Measurements from ENCODE around the gene DSCAML1. TPM values are rescaled to one million over a fixed set of nuclear protein-coding genes. Genes with fewer than 3 reads are reported as not detected.

The DSCAML1 gene
- total and polyA plus RNA-seq, 2 experiments from 2014 or later = not detected

GRCh38 chr11:117518455-117518854 is 278.6 kb downstream of the DSCAML1 start:
- Histone ChIP-seq H3K9me3 (ENCODE audit: low read depth) (no peaks in the 10 kb centered on the region), H3K9me2 (ENCODE audit: insufficient read depth) (no peaks in the 10 kb centered on the region), H3K27ac (no peak overlapping the region), H3K9ac (no peak overlapping the region), H3K4me3 (no peak overlapping the region), H3K4me2 (ENCODE audit: unreplicated experiment) (no peak overlapping the region), H3K36me3 (ENCODE audit: low read depth) (no peaks in the 10 kb centered on the region), H3K4me1 (ENCODE audit: insufficient read depth) (0 out of 2 replicates have a peak, but pooled peaks cover 2% of the 10 kb centered on the region), H3K27me3 (replicated peaks; ENCODE audit: insufficient read depth) (peaks cover 7% of the 10 kb centered on the region; the same call in 1 of the 2 replicates), H4K20me1 (ENCODE audit: insufficient read depth) (no peaks in the 10 kb centered on the region), H2AFZ (no peak overlapping the region), H3F3A (ENCODE audit: insufficient read depth) (no peaks in the 10 kb centered on the region), H3K79me2 (ENCODE audit: insufficient read depth) (no peaks in the 10 kb centered on the region)
- TF ChIP-seq EZH2phosphoT487 (IDR thresholded peaks at IDR 0.05; ENCODE audit: insufficient read depth, low read depth) (no peak), EZH2 (IDR thresholded peaks at IDR 0.05; ENCODE audit: insufficient read depth, poor library complexity, severe bottlenecking) (no peak)
- in situ Hi-C loops (cut with MboI) = no loop called here
- DNase-seq = no peak
- WGBS, 2 experiments (ENCODE audit: low coverage in 1 of 2, low lambda C conversion rate in 2 of 2, missing lambda C conversion rate in 2 of 2) = 89 to 91% methylated on average over 30 of the region's 30 CpGs

- 47 to 54% methylated on average over 4 of the region's 4 CpGs for WGBS, 2 experiments (ENCODE audit: low coverage in 1 of 2, low lambda C conversion rate in 2 of 2, missing lambda C conversion rate in 2 of 2)
- DNase-seq = no peak
- no peaks in the 10 kb centered on the region for H3K79me2 ChIP-seq (ENCODE audit: insufficient read depth)
- H3K4me2 ChIP-seq (ENCODE audit: unreplicated experiment) = no peak overlapping the region
- H3K9ac ChIP-seq = no peak overlapping the region
- no peaks in the 10 kb centered on the region for H3K4me1 ChIP-seq (ENCODE audit: insufficient read depth)
- no peaks in the 10 kb centered on the region for H3K36me3 ChIP-seq (ENCODE audit: low read depth)
- H3K9me3 ChIP-seq (ENCODE audit: low read depth) = no peaks in the 10 kb centered on the region
- no peaks in the 10 kb centered on the region for H3F3A ChIP-seq (ENCODE audit: insufficient read depth)
- in situ Hi-C loops (cut with MboI) = no loop called here
- peaks cover 7% of the 10 kb centered on the region; the same call in 1 of the 2 replicates for H3K27me3 ChIP-seq (replicated peaks; ENCODE audit: insufficient read depth)
- no peak overlapping the region for H3K4me3 ChIP-seq
- no peaks in the 10 kb centered on the region for H3K9me2 ChIP-seq (ENCODE audit: insufficient read depth)
- no peaks in the 10 kb centered on the region for H4K20me1 ChIP-seq (ENCODE audit: insufficient read depth)
- TF ChIP-seq EZH2phosphoT487 (IDR thresholded peaks at IDR 0.05; ENCODE audit: insufficient read depth, low read depth) (no peak), EZH2 (IDR thresholded peaks at IDR 0.05; ENCODE audit: insufficient read depth, poor library complexity, severe bottlenecking) (no peak)
- no peak overlapping the region for H3K27ac ChIP-seq
- no peak overlapping the region for H2AFZ ChIP-seq
Observed at GRCh38 chr11:117517097-117517496, 279.9 kb downstream of the DSCAML1 start.

DNA sequence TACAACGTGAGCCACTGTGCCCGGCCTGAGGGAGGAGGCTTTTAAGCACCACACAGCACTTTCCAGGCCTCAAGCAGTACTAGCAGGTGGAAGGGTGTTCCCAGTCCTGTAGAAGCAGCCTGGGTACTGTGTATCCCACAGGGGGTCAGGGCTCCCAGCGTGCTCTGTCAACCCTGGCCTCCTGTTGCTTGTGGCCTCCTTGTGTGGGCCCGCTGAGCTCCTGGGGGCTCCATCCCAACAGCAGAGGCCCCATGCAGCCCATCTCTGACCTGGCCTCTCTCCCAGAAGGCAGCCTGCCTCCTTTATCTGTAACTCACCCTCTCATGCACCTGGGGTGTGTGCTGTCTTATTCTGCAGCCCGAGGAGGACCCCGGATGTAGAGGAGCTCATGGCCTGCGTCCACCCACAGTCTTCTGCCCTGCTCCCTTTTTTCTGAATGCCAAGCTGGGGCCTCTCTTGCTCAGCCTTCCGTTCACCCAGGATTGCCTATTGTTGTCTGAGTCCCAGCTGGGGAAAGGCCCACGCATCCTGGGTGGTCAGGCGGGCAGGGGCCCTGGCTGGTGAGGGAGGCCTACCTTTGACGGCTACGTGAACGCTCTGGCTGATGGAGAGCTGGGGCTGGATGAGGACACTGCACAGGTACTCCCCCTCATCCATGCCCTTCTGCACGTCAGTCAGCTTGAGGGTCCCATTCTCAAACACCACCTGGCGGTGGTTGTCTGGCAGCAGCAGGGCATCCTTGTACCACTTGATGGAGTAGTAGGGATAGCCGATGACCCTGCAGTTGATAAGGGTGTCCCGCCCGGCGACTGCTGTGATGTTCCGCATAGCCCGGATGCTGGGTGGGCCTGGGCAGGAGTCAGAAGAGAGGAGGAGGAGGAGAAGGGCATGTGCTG is 280.9 kb downstream of the DSCAML1 start:
- in situ Hi-C loops (cut with MboI) = no loop called here
- no peaks in the 10 kb centered on the region for H3K36me3 ChIP-seq (ENCODE audit: low read depth)
- 63 to 66% methylated on average over 21 of the region's 21 CpGs for WGBS, 2 experiments (ENCODE audit: low coverage in 1 of 2, low lambda C conversion rate in 2 of 2, missing lambda C conversion rate in 2 of 2)

GRCh38 chr11:117514256-117514655 is 282.8 kb downstream of the DSCAML1 start:
- in situ Hi-C loops (cut with MboI) = no loop called here
- Histone ChIP-seq H2AFZ (no peak overlapping the region), H3K36me3 (ENCODE audit: low read depth) (no peaks in the 10 kb centered on the region), H3K9me2 (ENCODE audit: insufficient read depth) (no peaks in the 10 kb centered on the region), H3F3A (ENCODE audit: insufficient read depth) (no peaks in the 10 kb centered on the region), H3K4me1 (ENCODE audit: insufficient read depth) (no peaks in the 10 kb centered on the region), H3K9me3 (ENCODE audit: low read depth) (no peaks in the 10 kb centered on the region), H4K20me1 (ENCODE audit: insufficient read depth) (no peaks in the 10 kb centered on the region), H3K27me3 (replicated peaks; ENCODE audit: insufficient read depth) (peaks cover 13% of the 10 kb centered on the region; the same call in 1 of the 2 replicates), H3K9ac (no peak overlapping the region), H3K79me2 (ENCODE audit: insufficient read depth) (no peaks in the 10 kb centered on the region), H3K4me2 (ENCODE audit: unreplicated experiment) (no peak overlapping the region), H3K4me3 (no peak overlapping the region), H3K27ac (no peak overlapping the region)
- TF ChIP-seq EZH2 (IDR thresholded peaks at IDR 0.05; ENCODE audit: insufficient read depth, poor library complexity, severe bottlenecking) (no peak), EZH2phosphoT487 (IDR thresholded peaks at IDR 0.05; ENCODE audit: insufficient read depth, low read depth) (no peak)
- 31 to 41% methylated on average over 4 of the region's 4 CpGs for WGBS, 2 experiments (ENCODE audit: low coverage in 1 of 2, low lambda C conversion rate in 2 of 2, missing lambda C conversion rate in 2 of 2)
- no peak for DNase-seq

More for the DNA sequence above, 280.9 kb downstream of the DSCAML1 start:
- Histone ChIP-seq H3K27me3 (replicated peaks; ENCODE audit: insufficient read depth) (0 out of 2 replicates have a peak, but pooled peaks cover 7% of the 10 kb centered on the region), H3K9me2 (ENCODE audit: insufficient read depth) (no peaks in the 10 kb centered on the region), H3K4me1 (ENCODE audit: insufficient read depth) (no peaks in the 10 kb centered on the region), H3K9me3 (ENCODE audit: low read depth) (no peaks in the 10 kb centered on the region), H4K20me1 (ENCODE audit: insufficient read depth) (no peaks in the 10 kb centered on the region), H3K79me2 (ENCODE audit: insufficient read depth) (no peaks in the 10 kb centered on the region), H3K9ac (no peak overlapping the region), H3F3A (ENCODE audit: insufficient read depth) (no peaks in the 10 kb centered on the region), H3K4me2 (ENCODE audit: unreplicated experiment) (no peak overlapping the region), H2AFZ (no peak overlapping the region), H3K27ac (no peak overlapping the region), H3K4me3 (no peak overlapping the region)
- DNase-seq = no peak
- no peak for TF ChIP-seq EZH2phosphoT487 (IDR thresholded peaks at IDR 0.05; ENCODE audit: insufficient read depth, low read depth)
- no peak for TF ChIP-seq EZH2 (IDR thresholded peaks at IDR 0.05; ENCODE audit: insufficient read depth, poor library complexity, severe bottlenecking)
